Omental fat pad (tissue), 4 donors: ENCODE measurements around the gene MYO15B. TPM values are rescaled to one million over a fixed set of nuclear protein-coding genes. Genes with fewer than 3 reads are reported as not detected.

Experiments used
- ATAC-seq: fragments of 150-250 bp; one replicate; pipeline ENCODE4 v1.9.1; 2016; ENCODE audit warnings: mild to moderate bottlenecking, moderate library complexity; ENCODE audit not compliant: low FRiP score
- DNase-seq: peaks from one replicate; pipeline ENCODE4 v3.0.0-alpha.2; 2019; ENCODE audit warnings: low spot score
- total RNA-seq, 4 donors: library from RNA; depleted of rRNA; stranded (reverse); fragments of >200 nt; gene quantifications; one replicate each; pipeline ENCODE4 v1.1.0, GENCODE V29; 2016
- TF ChIP-seq, protein P1 (sequence below), 3 donors: fragments of 450-650 bp; IDR thresholded peaks; one replicate each; pipeline ENCODE4 v1.5.1; 2016 to 2017; ENCODE audit warnings: antibody characterized with exemption in 3 of 3, mild to moderate bottlenecking in 3 of 3, moderate library complexity in 2 of 3

Gene MYO15B
- total RNA-seq, 4 donors from 2014 or later: 58.4 to 187 (median 74.3) TPM

DNA sequence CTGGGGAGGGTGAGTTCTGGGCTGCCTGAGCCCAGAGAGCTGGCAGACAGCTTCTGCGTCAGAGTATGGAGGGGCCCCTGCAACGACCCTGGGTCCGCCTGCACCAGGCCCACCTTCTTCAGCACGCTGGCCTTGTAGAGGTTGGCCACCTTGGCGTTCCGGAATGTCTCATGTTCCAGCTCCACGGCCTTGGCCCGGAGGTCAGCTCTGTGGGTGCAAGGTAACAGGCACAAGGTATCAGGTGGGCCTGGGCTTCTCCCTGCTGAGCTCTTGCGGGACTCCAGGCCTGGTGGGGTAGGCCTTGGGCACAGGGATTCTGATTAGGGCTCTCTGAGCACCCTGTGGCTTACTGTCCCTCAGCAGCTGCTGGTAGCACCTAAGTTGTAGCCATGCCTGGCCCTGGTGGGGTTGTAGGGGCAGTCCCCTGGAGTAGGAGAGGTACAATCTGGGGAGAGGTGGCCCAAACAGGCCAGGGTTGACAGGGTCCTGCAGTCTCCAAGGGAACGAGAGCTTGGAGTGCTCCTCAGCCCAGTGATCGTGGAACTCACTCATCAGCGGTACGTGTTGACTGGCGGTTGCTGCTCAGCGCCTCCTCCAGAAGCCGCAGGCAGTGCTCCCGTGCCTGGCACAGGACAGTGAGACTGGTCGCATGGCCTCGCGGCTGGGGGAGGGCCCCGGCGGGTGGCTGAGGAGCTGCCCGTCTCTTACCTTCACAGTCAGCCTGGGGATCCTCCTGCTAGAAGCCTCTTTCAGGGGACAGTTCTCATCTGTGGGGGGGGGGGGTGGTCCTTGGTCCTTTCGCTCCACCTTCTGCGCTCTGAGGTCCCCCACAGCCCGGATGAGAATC lies 42.7 kb downstream of the MYO15B start:
- no peak for ATAC-seq
- no peak for DNase-seq
- TF ChIP-seq, protein P1, sequence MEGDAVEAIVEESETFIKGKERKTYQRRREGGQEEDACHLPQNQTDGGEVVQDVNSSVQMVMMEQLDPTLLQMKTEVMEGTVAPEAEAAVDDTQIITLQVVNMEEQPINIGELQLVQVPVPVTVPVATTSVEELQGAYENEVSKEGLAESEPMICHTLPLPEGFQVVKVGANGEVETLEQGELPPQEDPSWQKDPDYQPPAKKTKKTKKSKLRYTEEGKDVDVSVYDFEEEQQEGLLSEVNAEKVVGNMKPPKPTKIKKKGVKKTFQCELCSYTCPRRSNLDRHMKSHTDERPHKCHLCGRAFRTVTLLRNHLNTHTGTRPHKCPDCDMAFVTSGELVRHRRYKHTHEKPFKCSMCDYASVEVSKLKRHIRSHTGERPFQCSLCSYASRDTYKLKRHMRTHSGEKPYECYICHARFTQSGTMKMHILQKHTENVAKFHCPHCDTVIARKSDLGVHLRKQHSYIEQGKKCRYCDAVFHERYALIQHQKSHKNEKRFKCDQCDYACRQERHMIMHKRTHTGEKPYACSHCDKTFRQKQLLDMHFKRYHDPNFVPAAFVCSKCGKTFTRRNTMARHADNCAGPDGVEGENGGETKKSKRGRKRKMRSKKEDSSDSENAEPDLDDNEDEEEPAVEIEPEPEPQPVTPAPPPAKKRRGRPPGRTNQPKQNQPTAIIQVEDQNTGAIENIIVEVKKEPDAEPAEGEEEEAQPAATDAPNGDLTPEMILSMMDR (IDR thresholded peaks at IDR 0.05): no peak

DNA sequence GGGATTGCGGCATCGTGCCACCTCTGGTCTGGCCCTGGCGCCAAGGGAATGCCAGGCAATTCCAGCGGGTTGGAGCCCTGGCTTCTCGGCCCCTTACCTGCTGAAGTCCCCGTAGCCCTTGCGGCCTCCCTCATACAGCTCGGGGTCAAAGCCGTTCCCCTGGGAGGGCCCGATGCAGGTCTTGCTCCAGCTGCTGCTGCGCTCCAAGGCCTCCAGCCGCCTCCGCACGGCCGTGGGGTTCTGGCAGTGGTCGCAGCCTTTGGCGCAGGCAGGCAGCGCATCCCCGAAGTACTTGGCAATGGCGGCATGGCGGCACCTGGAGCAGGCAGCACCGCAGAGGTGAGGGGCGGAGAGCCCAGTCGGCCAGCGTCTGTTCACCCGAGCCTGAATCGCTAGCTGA lies 43.8 kb downstream of the MYO15B start:
- TF ChIP-seq, protein P1 (IDR thresholded peaks at IDR 0.05): no peak
- ATAC-seq (no peak), DNase-seq (no peak)

DNA sequence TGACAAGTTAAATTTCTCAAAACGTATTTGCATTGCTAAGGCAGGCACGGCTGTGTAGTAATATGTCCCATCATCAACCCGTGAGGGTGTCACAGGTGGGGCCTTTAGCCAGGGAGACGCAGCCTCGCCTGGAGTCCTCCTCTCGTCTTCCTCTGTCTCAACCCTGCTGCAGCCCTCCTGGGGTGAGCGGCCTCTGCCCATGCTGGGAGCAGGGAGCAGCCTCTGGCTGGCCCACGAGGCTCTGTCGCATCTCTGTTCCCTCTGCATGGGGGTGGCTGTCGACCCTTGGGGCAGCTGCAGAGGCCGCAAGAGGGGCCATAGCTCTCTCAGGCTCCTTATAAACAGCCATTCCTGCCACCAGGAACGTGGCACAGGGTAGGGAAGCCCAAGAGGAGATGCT lies 44.8 kb downstream of the MYO15B start:
- TF ChIP-seq, protein P1 (IDR thresholded peaks at IDR 0.05): no peak
- ATAC-seq (no peak), DNase-seq (no peak)

DNA sequence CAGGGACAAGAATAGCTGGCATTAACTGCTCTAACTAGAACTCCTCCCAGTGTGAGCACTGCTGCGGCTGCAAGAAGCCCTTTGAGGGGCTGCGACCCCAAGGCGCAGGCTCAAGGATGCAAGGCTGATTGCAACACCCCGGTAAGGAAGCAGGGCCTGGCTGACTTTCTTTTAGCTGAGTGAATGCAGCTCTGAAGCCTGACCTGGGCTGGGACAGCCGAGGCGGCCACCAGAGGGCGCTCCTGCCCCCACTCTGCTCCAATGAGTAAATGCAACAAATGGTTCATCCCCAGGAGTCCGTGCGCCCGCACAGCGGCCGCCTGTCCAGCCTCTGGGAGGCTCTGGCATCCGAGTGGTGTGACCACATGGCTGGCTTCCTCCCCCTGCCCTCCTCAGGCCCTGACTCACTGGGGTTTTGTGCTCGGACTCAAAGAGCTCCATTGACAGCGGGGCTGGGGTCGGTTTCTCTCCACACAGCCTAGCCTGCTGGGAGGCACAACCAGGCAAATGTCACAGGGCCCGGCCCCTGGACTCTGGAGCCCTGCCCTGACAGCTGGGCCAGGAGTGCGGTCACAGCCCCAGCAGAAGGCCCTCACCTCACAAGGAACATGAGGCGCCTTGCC lies 45.4 kb downstream of the MYO15B start, which contains the start of gene SMIM5:
TSS of gene SMIM5 (plus strand) at position 572 of the 623 bp plus-strand sequence. CDS start 6,768 bp downstream, outside the sequence.
- peak; percentile 65 for ATAC-seq
- peak; percentile 84 for DNase-seq
- TF ChIP-seq, protein P1 (IDR thresholded peaks at IDR 0.05): peak in 2 of 3 donors; percentile 68 to 89

DNA sequence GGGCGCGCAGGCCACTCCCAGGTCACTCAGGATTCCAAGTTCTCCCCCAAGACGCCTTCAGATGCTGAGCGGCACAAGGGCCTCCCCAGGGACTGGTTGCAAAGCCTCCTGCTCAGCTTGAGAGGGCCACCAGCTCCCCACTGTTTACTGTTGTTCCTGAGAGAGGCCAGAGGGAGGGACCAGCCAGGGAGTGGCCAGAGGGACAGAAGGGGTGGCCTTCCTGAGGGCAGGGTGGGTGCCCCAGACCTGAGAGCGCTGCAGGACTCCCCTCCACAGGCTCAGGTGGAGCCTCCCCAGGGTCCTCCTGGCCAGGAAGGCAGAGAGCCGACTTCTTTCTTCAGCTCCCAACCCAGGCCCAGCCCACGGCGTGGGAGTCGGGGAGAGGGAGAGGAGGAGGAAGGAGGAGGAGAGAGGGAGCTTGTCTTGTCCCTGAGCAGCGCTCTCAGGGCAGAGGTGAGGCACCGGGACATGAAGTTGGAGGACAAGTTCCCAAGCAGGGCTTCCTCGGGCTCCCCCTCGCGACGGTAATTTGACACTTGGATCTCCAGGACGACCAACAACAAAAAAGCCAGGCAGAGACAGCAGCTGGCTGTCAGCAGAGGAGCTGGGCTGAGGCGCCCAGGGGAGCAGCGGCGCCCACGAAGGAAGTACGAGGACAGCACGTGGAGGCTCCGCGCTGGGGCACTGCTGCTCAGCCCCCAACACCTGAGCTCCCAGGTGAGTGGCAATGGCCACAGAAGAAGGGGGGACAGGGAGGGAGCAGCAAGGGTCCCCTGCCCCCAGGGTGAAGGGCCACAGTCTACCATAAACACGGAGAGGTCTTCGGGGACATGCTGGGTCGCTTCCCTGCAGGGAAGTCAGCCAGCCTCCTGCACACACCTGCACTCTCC lies 46.1 kb downstream of the MYO15B start:
- TF ChIP-seq, protein P1 (IDR thresholded peaks at IDR 0.05): no peak
- peak; percentile 6 for ATAC-seq
- peak; percentile 66 for DNase-seq

DNA sequence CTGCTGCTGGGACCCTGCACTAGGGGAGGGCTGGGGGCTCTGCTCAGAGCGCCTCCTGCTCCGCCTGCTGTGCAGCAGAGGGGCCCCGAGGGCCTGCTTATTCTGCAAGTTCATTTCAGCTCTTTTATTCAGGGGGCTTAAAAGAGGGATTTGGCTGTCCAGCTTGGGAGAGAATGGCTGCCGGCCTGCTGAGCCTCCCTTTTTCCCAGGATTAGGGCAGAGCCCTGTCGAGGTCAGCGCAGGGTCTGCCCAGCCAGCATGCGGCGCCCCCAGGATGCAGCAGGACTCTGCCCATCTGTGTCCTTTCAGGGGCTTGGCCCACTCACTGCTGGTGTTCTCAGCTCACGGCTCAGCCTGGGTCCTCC lies 46.8 kb downstream of the MYO15B start:
- TF ChIP-seq, protein P1 (IDR thresholded peaks at IDR 0.05): no peak
- ATAC-seq: no peak
- no peak for DNase-seq
